ENCODE results near the gene TEX36. TPM values are rescaled to one million over a fixed set of nuclear protein-coding genes. Genes with fewer than 3 reads are reported as not detected.

Gene TEX36
- total RNA-seq, 1 experiment from 2014 or later = 1.1 TPM

DNA sequence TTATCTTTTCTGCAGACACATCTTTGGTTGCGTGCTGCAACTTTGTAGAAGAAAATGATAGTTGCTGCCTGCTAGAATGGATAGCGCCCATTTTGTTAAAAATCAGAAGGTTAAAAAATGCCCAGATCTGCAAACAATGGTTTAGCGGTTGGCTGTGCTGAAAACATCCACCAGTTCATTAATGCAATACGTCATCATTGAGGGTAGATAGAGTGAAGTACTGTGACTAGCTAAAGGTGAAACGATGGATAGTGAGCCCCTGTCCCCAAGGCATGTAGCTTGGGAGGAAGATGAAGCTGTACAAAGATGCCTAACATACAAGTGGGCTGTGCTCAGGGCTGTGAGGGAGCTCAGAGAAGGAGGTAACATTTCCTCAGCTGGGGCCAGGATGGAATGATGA, 48.4 kb downstream of the TEX36 start:
- Histone ChIP-seq H3K4me1 (replicated peaks; ENCODE audit: insufficient read depth) (no peaks in the 10 kb centered on the region), H3K4me3 (no peak overlapping the region)
- intact Hi-C loops (cut with micrococcal nuclease; ENCODE audit: unreplicated experiment) = no loop called here

DNA sequence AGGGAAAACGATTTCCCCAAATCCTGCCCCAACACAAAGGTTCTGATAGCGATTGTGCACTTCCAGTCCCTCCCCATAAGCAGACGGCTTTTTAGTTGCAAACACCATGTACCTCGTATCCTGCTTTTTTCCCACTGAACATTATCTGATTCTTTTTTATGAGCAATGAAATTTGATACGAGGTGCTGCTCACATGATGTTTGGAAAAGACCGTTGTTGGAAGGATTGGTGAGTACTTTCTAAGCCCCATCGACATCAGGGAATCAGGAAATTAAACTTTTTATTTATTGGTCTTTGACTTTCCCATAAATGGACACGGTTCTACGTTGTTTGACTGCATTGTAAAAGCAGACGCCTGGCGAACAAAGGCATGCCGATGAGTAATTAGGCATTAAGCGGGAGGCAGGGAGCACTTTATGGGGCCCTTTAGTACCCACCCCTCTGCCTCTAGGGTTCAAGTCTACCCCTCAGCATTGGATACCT, 49.4 kb downstream of the TEX36 start:
- Histone ChIP-seq H3K9me2 (ENCODE audit: insufficient read depth) (no peaks in the 10 kb centered on the region), H3F3A (ENCODE audit: insufficient read depth, low read depth) (no peaks in the 10 kb centered on the region), H3K4me3 (no peak overlapping the region), H3K27ac (no peak overlapping the region), H3K36me3 (ENCODE audit: low read depth) (no peaks in the 10 kb centered on the region), H3K4me1 (replicated peaks; ENCODE audit: insufficient read depth) (no peaks in the 10 kb centered on the region), H4K20me1 (ENCODE audit: insufficient read depth) (no peaks in the 10 kb centered on the region), H3K79me2 (ENCODE audit: low read depth) (no peaks in the 10 kb centered on the region), H3K27me3 (ENCODE audit: insufficient read depth, low read depth) (no peaks in the 10 kb centered on the region), H3K9me3 (ENCODE audit: insufficient read depth, low read depth) (no peaks in the 10 kb centered on the region), H2AFZ (no peak overlapping the region), H3K4me2 (peak overlapping the region; percentile 17)
- TF ChIP-seq, protein P1, sequence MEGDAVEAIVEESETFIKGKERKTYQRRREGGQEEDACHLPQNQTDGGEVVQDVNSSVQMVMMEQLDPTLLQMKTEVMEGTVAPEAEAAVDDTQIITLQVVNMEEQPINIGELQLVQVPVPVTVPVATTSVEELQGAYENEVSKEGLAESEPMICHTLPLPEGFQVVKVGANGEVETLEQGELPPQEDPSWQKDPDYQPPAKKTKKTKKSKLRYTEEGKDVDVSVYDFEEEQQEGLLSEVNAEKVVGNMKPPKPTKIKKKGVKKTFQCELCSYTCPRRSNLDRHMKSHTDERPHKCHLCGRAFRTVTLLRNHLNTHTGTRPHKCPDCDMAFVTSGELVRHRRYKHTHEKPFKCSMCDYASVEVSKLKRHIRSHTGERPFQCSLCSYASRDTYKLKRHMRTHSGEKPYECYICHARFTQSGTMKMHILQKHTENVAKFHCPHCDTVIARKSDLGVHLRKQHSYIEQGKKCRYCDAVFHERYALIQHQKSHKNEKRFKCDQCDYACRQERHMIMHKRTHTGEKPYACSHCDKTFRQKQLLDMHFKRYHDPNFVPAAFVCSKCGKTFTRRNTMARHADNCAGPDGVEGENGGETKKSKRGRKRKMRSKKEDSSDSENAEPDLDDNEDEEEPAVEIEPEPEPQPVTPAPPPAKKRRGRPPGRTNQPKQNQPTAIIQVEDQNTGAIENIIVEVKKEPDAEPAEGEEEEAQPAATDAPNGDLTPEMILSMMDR (conservative IDR thresholded peaks at IDR 0.05) = no peak
- TF ChIP-seq EZH2 (IDR thresholded peaks at IDR 0.05; ENCODE audit: low read depth) = no peak
- intact Hi-C loops (cut with micrococcal nuclease; ENCODE audit: unreplicated experiment) = loop anchor here (2.0 kb wide), 1 partner anchor 61 kb away; no protein-coding TSS in a partner anchor
- DNase-seq = peak; percentile 11 to 69
- ChIA-PET POLR2A (ENCODE audit: unreplicated experiment) (no interaction called here), CTCF (no interaction called here)
- BruUV-seq (replicated peaks) = no TSS peak

More for the DNA sequence above, 48.4 kb downstream of the TEX36 start:
- H3K4me2 ChIP-seq = no peak overlapping the region
- no peaks in the 10 kb centered on the region for H3K27me3 ChIP-seq (ENCODE audit: insufficient read depth, low read depth)
- no peak overlapping the region for H2AFZ ChIP-seq
- TF ChIP-seq EZH2 (IDR thresholded peaks at IDR 0.05; ENCODE audit: low read depth) = no peak
- TF ChIP-seq, protein P1 (conservative IDR thresholded peaks at IDR 0.05) = no peak
- no peaks in the 10 kb centered on the region for H3K9me2 ChIP-seq (ENCODE audit: insufficient read depth)
- H3K9me3 ChIP-seq (ENCODE audit: insufficient read depth, low read depth) = no peaks in the 10 kb centered on the region
- CTCF ChIA-PET = no interaction called here
- no peaks in the 10 kb centered on the region for H3F3A ChIP-seq (ENCODE audit: insufficient read depth, low read depth)
- POLR2A ChIA-PET (ENCODE audit: unreplicated experiment) = no interaction called here
- no peaks in the 10 kb centered on the region for H3K79me2 ChIP-seq (ENCODE audit: low read depth)
- DNase-seq = no peak
- no peaks in the 10 kb centered on the region for H4K20me1 ChIP-seq (ENCODE audit: insufficient read depth)
- H3K27ac ChIP-seq = no peak overlapping the region
- no TSS peak for BruUV-seq (replicated peaks)
- no peaks in the 10 kb centered on the region for H3K36me3 ChIP-seq (ENCODE audit: low read depth)

DNA sequence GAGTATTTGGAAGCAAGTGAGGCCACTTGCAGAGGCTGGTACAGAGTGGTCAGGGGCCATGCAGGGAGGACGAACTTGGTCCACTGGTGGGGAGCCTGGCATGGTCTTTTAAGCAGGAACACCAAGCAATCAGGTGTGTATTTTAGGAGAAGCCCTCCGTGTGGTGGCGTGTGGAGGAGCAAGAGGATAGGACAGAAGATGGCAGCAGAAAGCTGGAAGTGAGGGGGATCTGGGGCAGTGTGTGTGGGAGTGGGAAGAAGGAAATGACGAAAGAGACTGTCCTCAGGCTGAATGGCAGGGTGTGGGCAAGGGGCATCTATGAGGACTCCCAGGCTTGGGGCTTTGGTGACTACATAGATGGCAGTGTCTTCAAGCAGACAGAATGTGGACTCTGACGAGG, 51.2 kb downstream of the TEX36 start:
- H3K36me3 ChIP-seq (ENCODE audit: low read depth) = no peaks in the 10 kb centered on the region
- no peak for DNase-seq
- no peaks in the 10 kb centered on the region for H3K79me2 ChIP-seq (ENCODE audit: low read depth)
- H3K9me3 ChIP-seq (ENCODE audit: insufficient read depth, low read depth) = no peaks in the 10 kb centered on the region
- no TSS peak for BruUV-seq (replicated peaks)
- H3K27ac ChIP-seq = no peak overlapping the region
- H3K4me3 ChIP-seq = no peak overlapping the region
- CTCF ChIA-PET = no interaction called here
- intact Hi-C loops (cut with micrococcal nuclease; ENCODE audit: unreplicated experiment) = loop anchor here (2.0 kb wide), 1 partner anchor 63 kb away; no protein-coding TSS in a partner anchor
- no peaks in the 10 kb centered on the region for H4K20me1 ChIP-seq (ENCODE audit: insufficient read depth)
- H3K27me3 ChIP-seq (ENCODE audit: insufficient read depth, low read depth) = no peaks in the 10 kb centered on the region
- no peaks in the 10 kb centered on the region for H3K4me1 ChIP-seq (replicated peaks; ENCODE audit: insufficient read depth)
- no peak overlapping the region for H3K4me2 ChIP-seq
- no peaks in the 10 kb centered on the region for H3K9me2 ChIP-seq (ENCODE audit: insufficient read depth)
- no peak overlapping the region for H2AFZ ChIP-seq
- POLR2A ChIA-PET (ENCODE audit: unreplicated experiment) = no interaction called here
- TF ChIP-seq, protein P1 (conservative IDR thresholded peaks at IDR 0.05) = no peak
- no peak for TF ChIP-seq EZH2 (IDR thresholded peaks at IDR 0.05; ENCODE audit: low read depth)
- no peaks in the 10 kb centered on the region for H3F3A ChIP-seq (ENCODE audit: insufficient read depth, low read depth)
